Ishikawa (cell line): ENCODE measurements around the gene OXTR.

Source experiments
- FOXM1 ChIP-seq: IDR thresholded peaks from 2 replicates; pipeline ENCODE4 v1.6.1; 2012; ENCODE audit warnings: low read depth, borderline replicate concordance
- RAD21 ChIP-seq: IDR thresholded peaks from 2 replicates; pipeline ENCODE4 v1.6.1; 2012; ENCODE audit warnings: low read depth
- TAF1 ChIP-seq: IDR thresholded peaks from 2 replicates; pipeline ENCODE4 v1.6.1; 2012; ENCODE audit warnings: low read depth, mild to moderate bottlenecking
- TEAD4 ChIP-seq: IDR thresholded peaks from 2 replicates; pipeline ENCODE4 v1.6.1; 2012
- YY1 ChIP-seq: IDR thresholded peaks from 2 replicates; pipeline ENCODE4 v1.6.1; 2012; ENCODE audit warnings: low read depth
- TF ChIP-seq, protein P1 (sequence below): IDR thresholded peaks from 2 replicates; pipeline ENCODE4 v1.6.1; 2012
- TF ChIP-seq, protein P2 (sequence below): IDR thresholded peaks from 2 replicates; pipeline ENCODE4 v1.6.1; 2012

DNA sequence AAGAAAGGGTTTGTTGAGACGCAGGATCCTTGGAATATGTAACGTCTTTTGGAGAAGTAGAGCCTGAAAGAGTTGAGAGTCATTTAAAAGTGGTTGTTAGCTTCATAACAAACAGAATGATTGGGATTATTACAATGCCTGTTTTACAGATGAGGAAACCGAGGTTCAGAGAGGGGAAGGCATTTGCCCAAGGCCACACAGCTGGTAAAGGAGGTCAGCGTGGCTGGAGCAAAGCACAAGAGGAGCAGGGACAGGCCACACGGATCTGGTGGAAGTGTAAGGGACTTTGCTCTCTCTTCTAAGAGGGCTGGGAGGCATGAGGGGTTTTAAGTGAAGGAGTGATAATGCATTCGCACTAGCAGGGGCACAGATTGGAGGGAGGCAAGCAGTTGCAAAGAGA is 6.2 kb upstream of the OXTR start:
- TF ChIP-seq YY1 (no peak), FOXM1 (no peak), TEAD4 (no peak), TAF1 (no peak), RAD21 (no peak)
- TF ChIP-seq, protein P1, sequence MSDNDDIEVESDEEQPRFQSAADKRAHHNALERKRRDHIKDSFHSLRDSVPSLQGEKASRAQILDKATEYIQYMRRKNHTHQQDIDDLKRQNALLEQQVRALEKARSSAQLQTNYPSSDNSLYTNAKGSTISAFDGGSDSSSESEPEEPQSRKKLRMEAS, result no peak
- TF ChIP-seq, protein P2, sequence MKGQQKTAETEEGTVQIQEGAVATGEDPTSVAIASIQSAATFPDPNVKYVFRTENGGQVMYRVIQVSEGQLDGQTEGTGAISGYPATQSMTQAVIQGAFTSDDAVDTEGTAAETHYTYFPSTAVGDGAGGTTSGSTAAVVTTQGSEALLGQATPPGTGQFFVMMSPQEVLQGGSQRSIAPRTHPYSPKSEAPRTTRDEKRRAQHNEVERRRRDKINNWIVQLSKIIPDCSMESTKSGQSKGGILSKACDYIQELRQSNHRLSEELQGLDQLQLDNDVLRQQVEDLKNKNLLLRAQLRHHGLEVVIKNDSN, result no peak
